BLaER1 treated with 17β-estradiol and CSF1 and Interleukin-3, amounts not matched to agents 10 nM and 100 nM (cell line): ENCODE data around the gene GTPBP6.
A peak's percentile ranks its signal among the peaks of the same experiment; 100 is the strongest.

ENCODE experiments used
- H3K27ac ChIP-seq, 11 experiments: shearing (Covaris generic); formaldehyde crosslinking; 2 replicates each; pipeline ENCODE4 v1.8.1; 2022
- H3K27me3 ChIP-seq, 11 experiments: shearing (Covaris generic); formaldehyde crosslinking; 2 replicates each; pipeline ENCODE4 v1.8.1; 2022
- H3K36me3 ChIP-seq, 11 experiments: shearing (Covaris generic); formaldehyde crosslinking; 2 replicates each; pipeline ENCODE4 v1.8.1; 2022
- H3K4me1 ChIP-seq, 10 experiments: shearing (Covaris generic); formaldehyde crosslinking; 2 replicates each; pipeline ENCODE4 v1.8.1; 2022
- H3K4me2 ChIP-seq, 11 experiments: shearing (Covaris generic); formaldehyde crosslinking; 2 replicates each; pipeline ENCODE4 v1.8.1; 2022
- H3K4me3 ChIP-seq, 10 experiments: shearing (Covaris generic); formaldehyde crosslinking; 2 replicates each; pipeline ENCODE4 v1.8.1; 2022
- H3K9ac ChIP-seq, 11 experiments: shearing (Covaris generic); formaldehyde crosslinking; 2 replicates each; pipeline ENCODE4 v1.8.1; 2022
- H3K9me3 ChIP-seq, 11 experiments: shearing (Covaris generic); formaldehyde crosslinking; replicated peaks in 1 of 11; 2 replicates each; pipeline ENCODE4 v1.8.1; 2022
- H4K20me1 ChIP-seq, 11 experiments: shearing (Covaris generic); formaldehyde crosslinking; 2 replicates each; pipeline ENCODE4 v1.8.1; 2022
- Cebpa-rat ChIP-seq, 11 experiments: shearing (Covaris generic); IDR thresholded peaks; 2 replicates each; pipeline ENCODE4 v1.8.1; 2022

Gene GTPBP6

DNA sequence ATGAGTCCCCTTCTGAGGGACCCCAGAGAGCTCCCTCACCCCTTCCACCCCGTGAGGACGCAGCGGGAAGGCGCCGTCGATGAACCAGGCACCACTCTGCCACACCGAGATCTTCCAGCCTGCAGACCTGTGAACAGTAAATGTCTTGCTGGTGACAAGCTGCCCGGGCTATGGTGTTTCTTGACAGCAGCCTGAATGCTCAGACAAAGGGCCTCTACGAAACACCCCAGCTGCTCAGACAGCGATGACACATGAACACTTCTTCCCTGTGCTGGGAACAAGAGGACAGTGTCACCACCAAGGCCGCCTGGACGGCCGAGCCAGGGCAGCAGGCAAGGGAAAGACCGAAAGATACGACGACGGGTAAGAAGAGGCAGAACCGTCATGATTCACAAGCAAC lies 30.6 kb upstream of the GTPBP6 start:
- H3K4me3 ChIP-seq, result no peak overlapping the region
- H3K27me3 ChIP-seq, result no peaks in the 10 kb centered on the region
- TF ChIP-seq Cebpa-rat (IDR thresholded peaks at IDR 0.05), result no peak
- H3K4me2 ChIP-seq, result peak overlapping the region in 3 of 11 experiments; percentile 1 to 35 (median 26); a peak in 2 of 22 replicates
- H3K9ac ChIP-seq, result peak overlapping the region in 1 of 11 experiments; percentile 0; a peak in 1 of 22 replicates
- peaks cover 4 to 17% (median 12%) of the 10 kb centered on the region in 10 experiments for H3K4me1 ChIP-seq
- peaks cover 0 to 12% (median 0%) of the 10 kb centered on the region in 11 experiments; a peak in 4 of 22 replicates for H4K20me1 ChIP-seq
- H3K27ac ChIP-seq, result peak overlapping the region in 2 of 11 experiments; percentile 5 to 35; a peak in 2 of 22 replicates
- peaks cover 26 to 47% (median 33%) of the 10 kb centered on the region in 11 experiments for H3K9me3 ChIP-seq
- peaks cover 20 to 82% (median 67%) of the 10 kb centered on the region in 11 experiments for H3K36me3 ChIP-seq

DNA sequence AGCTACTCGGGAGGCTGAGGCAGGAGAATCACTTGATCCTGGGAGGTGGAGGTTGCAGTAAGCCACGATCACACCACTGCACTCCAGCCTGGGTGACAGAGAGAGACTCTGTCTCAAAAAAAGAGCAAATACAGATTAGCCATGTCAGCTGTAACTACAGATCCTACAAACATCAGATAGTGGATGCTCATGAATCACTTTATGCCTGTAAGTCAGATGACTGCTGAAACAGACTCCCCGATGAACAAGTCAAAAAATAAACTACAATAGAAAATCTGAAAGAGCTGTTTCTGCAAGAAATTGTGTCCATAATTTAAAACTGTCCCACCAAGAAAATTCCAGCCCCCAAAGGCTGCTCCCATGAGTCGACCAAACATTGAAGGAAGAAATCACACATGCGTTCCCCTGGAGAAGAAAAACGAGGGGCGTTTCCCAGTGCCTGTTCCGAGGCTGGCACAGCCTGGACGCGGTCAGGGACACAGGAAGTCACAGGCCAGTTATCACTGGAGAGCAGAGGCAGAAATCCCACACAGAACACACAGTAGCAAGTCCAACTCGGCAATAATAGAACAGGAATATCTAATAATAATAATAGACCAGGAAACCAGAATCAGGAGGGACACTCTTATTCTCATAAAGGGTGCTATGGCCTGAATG lies 30.0 kb upstream of the GTPBP6 start:
- peaks cover 32 to 53% (median 39%) of the 10 kb centered on the region in 11 experiments for H3K9me3 ChIP-seq
- peak overlapping the region in 2 of 11 experiments; percentile 26 to 35; a peak in 2 of 22 replicates for H3K4me2 ChIP-seq
- H3K4me3 ChIP-seq, result no peak overlapping the region
- H3K4me1 ChIP-seq, result peaks cover 0 to 13% (median 10%) of the 10 kb centered on the region in 10 experiments; a peak in 11 of 20 replicates
- no peak for TF ChIP-seq Cebpa-rat (IDR thresholded peaks at IDR 0.05)
- peak overlapping the region in 1 of 11 experiments; percentile 0; a peak in 1 of 22 replicates for H3K9ac ChIP-seq
- peaks cover 21 to 86% (median 69%) of the 10 kb centered on the region in 11 experiments for H3K36me3 ChIP-seq
- no peaks in the 10 kb centered on the region for H3K27me3 ChIP-seq
- peak overlapping the region in 2 of 11 experiments; percentile 5 to 35; a peak in 2 of 22 replicates for H3K27ac ChIP-seq
- peaks cover 0 to 12% (median 0%) of the 10 kb centered on the region in 11 experiments; a peak in 4 of 22 replicates for H4K20me1 ChIP-seq

DNA sequence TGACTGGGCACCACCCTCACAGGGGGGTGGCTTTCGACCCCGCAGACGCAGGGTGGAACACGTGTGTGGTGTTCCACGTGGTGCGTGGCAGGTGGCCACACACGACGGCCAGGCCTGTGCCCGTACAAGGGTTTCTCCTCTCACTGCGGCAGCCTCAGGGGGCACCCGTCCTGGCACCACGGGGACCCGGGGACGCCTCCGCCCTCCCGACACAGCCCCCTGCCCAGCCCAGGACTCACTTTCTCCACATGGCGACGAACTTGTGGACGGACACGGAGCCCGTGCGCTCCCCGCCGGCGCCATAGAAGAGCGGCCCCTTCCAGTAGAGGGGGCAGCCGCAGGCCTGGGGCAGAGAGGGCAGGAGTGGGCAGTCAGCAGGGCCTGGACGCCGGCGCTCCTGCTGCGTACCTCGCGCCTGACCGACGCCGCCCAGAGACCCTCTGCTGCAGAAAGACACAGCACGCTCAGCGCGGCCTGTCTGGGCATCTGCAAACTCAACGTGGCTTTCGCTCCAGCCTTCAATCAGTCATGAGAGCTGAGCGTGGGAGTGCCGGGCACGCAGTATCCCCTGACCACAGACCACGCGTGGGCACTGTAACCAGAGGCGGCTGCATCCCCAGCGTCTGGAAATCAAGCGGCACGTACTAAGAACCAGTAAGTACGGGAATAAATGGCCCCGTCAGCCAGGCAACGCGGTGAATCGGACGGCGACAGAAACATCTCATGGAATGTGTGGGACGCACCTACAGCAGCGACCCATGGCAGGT lies 28.9 kb upstream of the GTPBP6 start:
- no peak for TF ChIP-seq Cebpa-rat (IDR thresholded peaks at IDR 0.05)
- no peaks in the 10 kb centered on the region for H3K27me3 ChIP-seq

DNA sequence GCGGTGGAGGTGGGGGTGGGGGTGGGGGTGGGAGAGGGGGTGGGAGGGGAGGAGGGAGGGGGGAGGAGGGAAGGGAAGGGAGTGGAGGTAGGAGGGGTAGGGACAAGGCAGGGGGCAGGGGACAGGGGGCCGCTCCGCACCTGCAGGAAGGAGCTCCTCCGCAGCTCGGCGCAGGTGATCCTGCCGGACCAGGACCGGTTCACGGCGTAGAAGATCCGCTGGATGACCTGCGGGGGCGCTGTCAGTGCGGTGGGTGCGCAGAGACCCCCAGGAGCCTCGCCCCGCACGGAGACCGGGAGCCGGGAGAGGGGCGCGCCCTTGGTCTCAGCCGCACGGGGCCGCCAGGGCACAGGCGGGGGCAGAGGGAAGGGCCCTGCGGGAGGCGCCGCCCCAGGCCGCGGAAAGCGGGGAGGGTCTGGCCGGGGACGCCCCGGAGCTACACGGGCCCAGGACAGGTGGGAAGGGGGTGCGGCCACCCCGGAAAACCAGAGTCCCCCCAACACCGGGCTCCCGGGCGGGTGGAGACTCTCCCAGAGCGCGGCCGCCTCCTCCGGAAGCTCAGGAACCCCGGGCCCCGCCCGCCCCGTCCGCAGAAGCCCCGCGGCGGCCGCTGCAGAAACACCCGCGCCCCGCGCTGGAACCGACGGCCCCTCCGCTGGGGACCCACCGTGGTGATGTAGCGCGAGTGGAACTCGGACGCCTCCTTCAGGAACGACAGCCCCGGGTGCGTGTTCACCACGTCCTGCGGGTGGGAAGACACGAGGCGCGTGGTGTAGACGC lies 27.6 kb upstream of the GTPBP6 start:
- no peak overlapping the region for H3K9ac ChIP-seq
- no peak overlapping the region for H3K4me3 ChIP-seq
- no peak for TF ChIP-seq Cebpa-rat (IDR thresholded peaks at IDR 0.05)
- no peaks in the 10 kb centered on the region for H3K27me3 ChIP-seq
- H3K9me3 ChIP-seq, result peaks cover 43 to 65% (median 50%) of the 10 kb centered on the region in 11 experiments
- H3K4me2 ChIP-seq, result no peak overlapping the region
- H4K20me1 ChIP-seq, result peaks cover 0 to 12% (median 0%) of the 10 kb centered on the region in 11 experiments; a peak in 4 of 22 replicates
- peaks cover 0 to 13% (median 10%) of the 10 kb centered on the region in 10 experiments; a peak in 9 of 20 replicates for H3K4me1 ChIP-seq
- no peak overlapping the region for H3K27ac ChIP-seq
- peaks cover 27 to 76% (median 60%) of the 10 kb centered on the region in 11 experiments for H3K36me3 ChIP-seq

More for the DNA sequence above, 28.9 kb upstream of the GTPBP6 start:
- no peak overlapping the region for H3K9ac ChIP-seq
- H3K4me1 ChIP-seq, result peaks cover 0 to 13% (median 10%) of the 10 kb centered on the region in 10 experiments; a peak in 9 of 20 replicates
- H4K20me1 ChIP-seq, result peaks cover 0 to 12% (median 0%) of the 10 kb centered on the region in 11 experiments; a peak in 4 of 22 replicates
- H3K4me2 ChIP-seq, result no peak overlapping the region
- peaks cover 34 to 55% (median 39%) of the 10 kb centered on the region in 11 experiments for H3K9me3 ChIP-seq
- H3K27ac ChIP-seq, result no peak overlapping the region
- H3K4me3 ChIP-seq, result no peak overlapping the region
- peaks cover 21 to 79% (median 58%) of the 10 kb centered on the region in 11 experiments for H3K36me3 ChIP-seq

DNA sequence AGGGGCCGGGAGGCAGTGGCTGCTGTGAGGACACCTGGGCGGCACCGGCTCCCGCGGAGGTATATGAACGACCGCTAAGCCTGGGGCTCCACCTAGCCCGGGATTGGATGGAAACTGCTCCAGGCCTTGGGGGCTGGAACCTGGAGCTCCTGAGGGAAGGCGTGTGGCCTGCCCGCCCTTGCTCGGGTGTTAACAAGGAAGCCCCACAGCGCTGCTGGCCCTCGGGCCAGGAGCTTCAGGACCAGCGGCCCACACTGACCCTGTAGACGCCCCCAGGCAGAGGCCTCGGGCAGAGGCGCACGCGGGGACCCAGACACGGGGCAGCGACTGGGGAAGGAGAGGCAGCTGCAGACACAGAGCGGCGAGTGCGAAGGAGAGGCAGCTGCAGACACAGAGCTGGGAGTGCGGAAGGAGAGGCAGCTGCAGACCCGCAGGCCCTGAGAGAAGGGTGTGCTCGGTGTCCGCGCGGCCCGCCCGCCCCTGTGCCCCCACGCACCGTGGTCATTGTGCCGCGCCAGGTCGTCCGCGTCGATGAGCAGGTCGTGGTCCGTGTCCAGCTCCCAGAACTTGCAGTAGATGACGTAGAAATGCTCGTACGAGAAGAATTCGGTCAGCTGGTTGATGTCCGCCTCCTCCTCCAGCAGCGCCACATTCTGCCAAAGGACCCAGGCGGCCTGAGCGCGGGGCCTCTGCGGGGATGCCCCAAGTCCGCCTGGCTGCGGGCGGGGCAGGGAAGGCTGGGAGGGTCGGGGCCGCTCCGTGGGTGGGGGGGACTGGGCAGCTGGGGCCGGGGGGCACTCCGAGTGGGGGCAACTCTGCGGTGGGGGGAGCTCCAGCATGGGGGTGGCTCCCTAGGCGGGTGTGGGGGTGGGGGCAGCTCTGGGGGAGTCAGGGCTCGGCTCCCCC lies 26.7 kb upstream of the GTPBP6 start:
- peaks cover 27 to 75% (median 62%) of the 10 kb centered on the region in 11 experiments for H3K36me3 ChIP-seq
- H3K9me3 ChIP-seq, result peaks cover 45 to 65% (median 58%) of the 10 kb centered on the region in 11 experiments

DNA sequence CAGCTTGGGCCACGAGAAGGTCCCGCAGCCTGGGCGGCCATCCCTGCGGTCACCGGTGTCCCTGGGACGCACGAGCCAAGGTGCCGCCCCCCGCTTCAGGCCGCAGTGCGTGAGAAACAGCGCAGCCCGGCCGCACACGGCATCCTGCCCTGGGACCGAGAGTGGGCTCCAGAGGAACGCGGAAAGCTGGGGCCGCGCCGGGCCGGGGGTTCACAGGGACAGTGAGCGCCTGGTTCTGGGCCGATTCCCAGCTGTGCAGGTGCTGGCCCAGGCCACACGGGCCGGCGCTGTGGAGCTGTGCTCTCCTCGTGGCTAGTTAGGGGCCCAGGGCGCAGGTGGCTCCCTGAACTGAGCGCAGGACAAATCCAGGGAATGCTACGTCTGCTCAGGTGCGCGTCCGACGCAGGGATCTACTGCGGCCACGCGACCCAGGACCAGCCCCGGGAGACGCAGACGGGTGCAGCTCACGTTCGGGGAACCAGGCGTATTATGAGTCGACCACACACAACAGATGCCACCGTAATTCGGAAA lies 25.8 kb upstream of the GTPBP6 start:
- peaks cover 27 to 69% (median 62%) of the 10 kb centered on the region in 11 experiments for H3K36me3 ChIP-seq
- no peak for TF ChIP-seq Cebpa-rat (IDR thresholded peaks at IDR 0.05)
- H3K27me3 ChIP-seq, result no peaks in the 10 kb centered on the region
- H4K20me1 ChIP-seq, result peaks cover 0 to 7% (median 0%) of the 10 kb centered on the region in 11 experiments; a peak in 2 of 22 replicates
- no peak overlapping the region for H3K4me2 ChIP-seq
- peaks cover 45 to 65% (median 58%) of the 10 kb centered on the region in 11 experiments for H3K9me3 ChIP-seq
- H3K4me3 ChIP-seq, result peak overlapping the region in 2 of 10 experiments; percentile 35 to 38; a peak in 2 of 20 replicates
- no peak overlapping the region for H3K9ac ChIP-seq
- H3K27ac ChIP-seq, result no peak overlapping the region
- H3K4me1 ChIP-seq, result peaks cover 0 to 9% (median 0%) of the 10 kb centered on the region in 10 experiments; a peak in 5 of 20 replicates

More for the DNA sequence above, 26.7 kb upstream of the GTPBP6 start:
- peak overlapping the region in 2 of 10 experiments; percentile 14 to 35; a peak in 2 of 20 replicates for H3K4me3 ChIP-seq
- no peak for TF ChIP-seq Cebpa-rat (IDR thresholded peaks at IDR 0.05)
- no peak overlapping the region for H3K4me2 ChIP-seq
- H3K27ac ChIP-seq, result no peak overlapping the region
- no peak overlapping the region for H3K9ac ChIP-seq
- H4K20me1 ChIP-seq, result peaks cover 0 to 9% (median 0%) of the 10 kb centered on the region in 11 experiments; a peak in 4 of 22 replicates
- H3K27me3 ChIP-seq, result no peaks in the 10 kb centered on the region
- H3K4me1 ChIP-seq, result peaks cover 0 to 13% (median 6%) of the 10 kb centered on the region in 10 experiments; a peak in 8 of 20 replicates

DNA sequence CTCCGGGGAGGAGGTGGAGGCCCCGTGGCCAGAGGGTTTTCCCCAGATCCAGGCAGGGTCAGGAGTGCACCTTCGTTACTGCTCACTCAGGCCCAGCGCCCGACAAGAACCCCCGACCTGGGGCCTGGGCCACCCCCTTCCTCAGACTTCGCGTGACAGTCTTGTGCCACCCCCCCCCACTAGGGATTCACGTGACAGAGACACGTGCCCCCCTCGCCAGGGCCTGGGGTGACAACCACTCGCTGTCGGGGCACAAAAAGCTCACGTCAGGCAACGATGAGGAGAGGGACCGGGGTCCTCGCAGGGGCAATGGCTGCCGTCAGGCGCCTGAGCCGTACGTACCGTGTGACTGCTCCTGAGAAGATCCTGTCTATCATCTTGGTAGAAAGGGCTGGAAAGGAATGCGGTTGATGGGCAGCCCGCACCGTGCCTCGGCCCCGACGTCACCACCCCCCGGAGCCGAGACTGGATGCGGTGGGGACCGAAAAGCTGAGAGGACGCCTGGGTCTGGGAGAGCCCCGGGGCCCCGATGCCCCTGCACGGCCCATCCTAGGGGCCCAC lies 23.0 kb upstream of the GTPBP6 start:
- Histone ChIP-seq H3K4me3 (peak overlapping the region in 1 of 10 experiments; percentile 40; a peak in 1 of 20 replicates), H3K27me3 (no peaks in the 10 kb centered on the region), H4K20me1 (no peaks in the 10 kb centered on the region), H3K4me1 (no peaks in the 10 kb centered on the region), H3K4me2 (no peak overlapping the region), H3K9ac (no peak overlapping the region), H3K36me3 (peaks cover 24 to 66% (median 60%) of the 10 kb centered on the region in 11 experiments), H3K9me3 (peaks cover 39 to 64% (median 50%) of the 10 kb centered on the region in 11 experiments), H3K27ac (no peak overlapping the region)
- no peak for TF ChIP-seq Cebpa-rat (IDR thresholded peaks at IDR 0.05)
